Loucy (cell line): ENCODE data around the gene SEMA6B.

Experiments used
- H2AFZ ChIP-seq: fragments of 200-600 bp; sonication (generic); 2 replicates; pipeline ENCODE4 v1.6.0; 2016; ENCODE audit warnings: antibody characterized with exemption, mild to moderate bottlenecking, low read length, moderate library complexity
- H3F3A ChIP-seq: fragments of 200-600 bp; 2 replicates; pipeline ENCODE4 v1.6.0; 2016; ENCODE audit warnings: antibody characterized with exemption, low read depth, mild to moderate bottlenecking
- H3K27me3 ChIP-seq: fragments of 200-600 bp; sonication (generic); 2 replicates; pipeline ENCODE4 v1.6.1; 2014; ENCODE audit warnings: low read length, mild to moderate bottlenecking; ENCODE audit not compliant: insufficient read depth, poor library complexity, severe bottlenecking
- H3K36me3 ChIP-seq: fragments of 200-600 bp; sonication (generic); 2 replicates; pipeline ENCODE4 v1.6.1; 2016; ENCODE audit warnings: low read length; ENCODE audit not compliant: insufficient read depth
- H3K4me1 ChIP-seq: fragments of 200-600 bp; sonication (generic); 2 replicates; pipeline ENCODE4 v1.5.1; 2014; ENCODE audit warnings: low read length, mild to moderate bottlenecking; ENCODE audit not compliant: insufficient read depth, poor library complexity, severe bottlenecking
- H3K4me2 ChIP-seq: fragments of 200-600 bp; sonication (generic); 2 replicates; pipeline ENCODE4 v1.6.0; 2014; ENCODE audit warnings: antibody characterized with exemption, low read length, low read depth, mild to moderate bottlenecking; ENCODE audit not compliant: poor library complexity, severe bottlenecking
- H3K4me3 ChIP-seq: fragments of 200-600 bp; sonication (generic); 2 replicates; pipeline ENCODE4 v1.5.1; 2014; ENCODE audit warnings: low read length, mild to moderate bottlenecking, mixed read lengths; ENCODE audit not compliant: poor library complexity, severe bottlenecking
- H3K79me2 ChIP-seq: fragments of 200-600 bp; sonication (generic); 2 replicates; pipeline ENCODE4 v1.6.1; 2014; ENCODE audit warnings: low read length; ENCODE audit not compliant: insufficient read depth
- H3K9ac ChIP-seq: fragments of 200-600 bp; sonication (generic); 2 replicates; pipeline ENCODE4 v1.6.0; 2014; ENCODE audit warnings: mild to moderate bottlenecking, low read depth, low read length, moderate library complexity; ENCODE audit not compliant: poor library complexity, severe bottlenecking
- H3K9me2 ChIP-seq: fragments of 200-600 bp; sonication (generic); replicated peaks from 2 replicates; pipeline ENCODE4 v1.6.1; 2016; ENCODE audit warnings: low read depth, low read length, mixed read lengths
- H3K9me3 ChIP-seq: fragments of 200-600 bp; sonication (generic); 2 replicates; pipeline ENCODE4 v1.6.1; 2014; ENCODE audit warnings: mild to moderate bottlenecking, antibody characterized with exemption, low read length, low read depth; ENCODE audit not compliant: insufficient read depth
- H4K20me1 ChIP-seq: fragments of 200-600 bp; sonication (generic); 2 replicates; pipeline ENCODE4 v1.6.0; 2014; ENCODE audit warnings: antibody characterized with exemption, low read length, mild to moderate bottlenecking; ENCODE audit not compliant: insufficient read depth, poor library complexity, severe bottlenecking
- EZH2phosphoT487 ChIP-seq: fragments of 200-600 bp; IDR thresholded peaks from 2 replicates; pipeline ENCODE4 v1.6.1; 2018; ENCODE audit warnings: antibody characterized with exemption, mild to moderate bottlenecking, moderate library complexity, borderline replicate concordance
- TF ChIP-seq, protein P1 (sequence below): fragments of 200-600 bp; sonication (generic); conservative IDR thresholded peaks from 2 replicates; pipeline ENCODE4 v1.5.1; 2014; ENCODE audit warnings: mild to moderate bottlenecking, antibody characterized with exemption, low read length

SEMA6B gene

DNA sequence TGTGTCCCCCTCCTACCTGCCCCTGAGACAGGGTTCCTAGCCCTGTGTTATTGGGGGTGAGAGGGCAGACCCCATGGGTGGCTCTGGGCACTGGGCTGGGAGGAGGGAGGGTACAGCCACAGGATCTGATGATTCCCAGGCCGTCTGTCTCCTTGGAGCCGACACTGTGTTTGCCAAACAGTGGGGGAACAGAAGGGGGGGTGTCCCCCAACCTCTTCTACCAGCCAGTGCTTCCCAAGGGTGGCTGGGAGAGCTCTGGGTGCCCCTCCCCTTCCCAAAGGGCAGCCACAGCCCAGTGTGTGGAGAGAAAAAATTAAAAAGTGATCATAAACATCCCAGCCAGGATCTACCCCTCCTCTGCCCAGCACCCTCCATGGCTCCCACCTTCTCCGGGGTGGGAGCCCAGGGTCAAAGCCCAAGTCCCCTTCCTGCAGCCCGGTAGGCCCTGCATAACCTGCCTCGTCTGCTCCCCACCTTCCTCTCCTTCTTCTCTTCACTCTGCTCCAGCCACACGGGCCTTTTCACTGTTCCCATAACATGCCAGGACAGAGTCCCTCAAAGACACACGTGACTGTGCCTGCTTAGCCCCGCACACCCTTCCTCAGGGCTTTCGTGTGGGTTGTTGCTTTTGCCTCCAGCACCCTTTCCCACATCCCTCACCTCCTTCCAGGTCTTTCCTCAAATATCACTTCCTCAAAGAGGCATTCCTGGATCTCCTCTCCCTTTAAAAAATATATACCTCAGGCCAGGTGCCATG lies 39.8 kb downstream of the SEMA6B start:
- no peaks in the 10 kb centered on the region for H3K4me1 ChIP-seq
- H3K4me2 ChIP-seq: no peak overlapping the region
- no peaks in the 10 kb centered on the region for H3K27me3 ChIP-seq
- TF ChIP-seq, protein P1, sequence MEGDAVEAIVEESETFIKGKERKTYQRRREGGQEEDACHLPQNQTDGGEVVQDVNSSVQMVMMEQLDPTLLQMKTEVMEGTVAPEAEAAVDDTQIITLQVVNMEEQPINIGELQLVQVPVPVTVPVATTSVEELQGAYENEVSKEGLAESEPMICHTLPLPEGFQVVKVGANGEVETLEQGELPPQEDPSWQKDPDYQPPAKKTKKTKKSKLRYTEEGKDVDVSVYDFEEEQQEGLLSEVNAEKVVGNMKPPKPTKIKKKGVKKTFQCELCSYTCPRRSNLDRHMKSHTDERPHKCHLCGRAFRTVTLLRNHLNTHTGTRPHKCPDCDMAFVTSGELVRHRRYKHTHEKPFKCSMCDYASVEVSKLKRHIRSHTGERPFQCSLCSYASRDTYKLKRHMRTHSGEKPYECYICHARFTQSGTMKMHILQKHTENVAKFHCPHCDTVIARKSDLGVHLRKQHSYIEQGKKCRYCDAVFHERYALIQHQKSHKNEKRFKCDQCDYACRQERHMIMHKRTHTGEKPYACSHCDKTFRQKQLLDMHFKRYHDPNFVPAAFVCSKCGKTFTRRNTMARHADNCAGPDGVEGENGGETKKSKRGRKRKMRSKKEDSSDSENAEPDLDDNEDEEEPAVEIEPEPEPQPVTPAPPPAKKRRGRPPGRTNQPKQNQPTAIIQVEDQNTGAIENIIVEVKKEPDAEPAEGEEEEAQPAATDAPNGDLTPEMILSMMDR: no peak
- no peak for TF ChIP-seq EZH2phosphoT487
- H4K20me1 ChIP-seq: no peaks in the 10 kb centered on the region
- H3K4me3 ChIP-seq: no peak overlapping the region
- no peaks in the 10 kb centered on the region for H3K9me2 ChIP-seq
- H2AFZ ChIP-seq: no peak overlapping the region
- no peaks in the 10 kb centered on the region for H3F3A ChIP-seq
- H3K79me2 ChIP-seq: no peaks in the 10 kb centered on the region
- H3K9me3 ChIP-seq: no peaks in the 10 kb centered on the region
- H3K36me3 ChIP-seq: no peaks in the 10 kb centered on the region
- no peak overlapping the region for H3K9ac ChIP-seq

GRCh38 chr19:4519172-4519496 lies 40.4 kb downstream of the SEMA6B start:
- Histone ChIP-seq H3K36me3 (no peaks in the 10 kb centered on the region), H3K9me3 (no peaks in the 10 kb centered on the region), H2AFZ (no peak overlapping the region), H3K9ac (no peak overlapping the region), H3K27me3 (no peaks in the 10 kb centered on the region), H3K4me2 (no peak overlapping the region), H3K4me3 (no peak overlapping the region), H3K9me2 (no peaks in the 10 kb centered on the region), H4K20me1 (no peaks in the 10 kb centered on the region), H3K4me1 (no peaks in the 10 kb centered on the region), H3K79me2 (no peaks in the 10 kb centered on the region), H3F3A (no peaks in the 10 kb centered on the region)
- TF ChIP-seq, protein P1: no peak
- no peak for TF ChIP-seq EZH2phosphoT487

DNA sequence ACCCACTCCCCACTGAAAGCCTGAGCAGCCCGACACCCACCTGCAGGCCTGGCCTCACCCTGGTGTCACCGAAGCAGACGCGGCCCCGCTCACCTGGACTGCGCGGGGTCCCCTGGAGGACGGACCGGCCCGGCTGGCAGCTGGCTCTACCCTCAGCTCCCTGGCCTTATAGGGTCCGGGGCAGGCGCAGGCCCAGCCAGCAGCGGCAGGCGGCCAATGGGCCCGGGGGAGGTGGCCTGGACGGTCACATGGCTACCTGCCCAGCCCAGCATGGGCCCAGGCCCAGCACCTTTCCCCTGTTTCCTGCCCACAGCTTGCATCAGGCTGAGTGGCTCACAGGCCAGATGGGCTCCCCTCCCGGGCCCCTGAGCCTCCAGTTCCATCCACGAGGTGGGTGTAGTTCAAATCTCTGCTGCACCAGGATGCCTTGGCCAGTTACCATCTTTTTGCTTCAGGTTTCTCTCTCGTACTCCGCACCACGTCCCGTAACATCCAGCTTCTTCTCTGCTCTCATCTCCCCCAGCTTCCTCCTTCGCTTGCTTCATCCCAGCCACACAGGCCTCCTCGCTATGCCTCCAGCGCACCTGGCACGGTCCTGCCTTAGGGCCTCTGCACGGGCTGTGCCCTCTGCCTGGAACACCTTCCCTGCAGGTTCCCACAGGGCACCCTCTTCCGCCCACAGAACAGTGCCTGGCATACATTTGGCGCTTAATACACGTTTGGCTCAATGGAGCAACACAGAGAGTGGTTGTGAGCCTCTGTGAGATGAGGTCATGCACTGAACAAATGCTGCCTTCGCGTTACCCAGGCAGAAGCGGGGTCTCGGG lies 40.9 kb downstream of the SEMA6B start, which contains the start of gene PLIN4:
Gene PLIN4, minus strand, starts transcription at position 142 of the 827 bp plus-strand sequence. CDS start 214 bp downstream, outside the sequence.
- Histone ChIP-seq H3K4me2 (no peak within 1 kb of the TSS), H3F3A (no peaks in the 10 kb centered on the region), H3K9ac (no peak within 1 kb of the TSS), H3K9me3 (no peaks in the 10 kb centered on the region), H4K20me1 (no peaks in the 10 kb centered on the region), H2AFZ (no peak within 1 kb of the TSS), H3K9me2 (no peaks in the 10 kb centered on the region), H3K4me1 (no peaks in the 10 kb centered on the region), H3K4me3 (no peak within 1 kb of the TSS), H3K36me3 (no peaks in the 10 kb centered on the region), H3K79me2 (no peaks in the 10 kb centered on the region), H3K27me3 (no peaks in the 10 kb centered on the region)
- no peak for TF ChIP-seq EZH2phosphoT487
